ENCODE data around the gene C3orf80.

GRCh38 chr3:160213191-160213590 is 12.0 kb upstream of the C3orf80 start:
- TF ChIP-seq CTCF (IDR thresholded peaks at IDR 0.05 in 2 of 3, conservative IDR thresholded peaks at IDR 0.05 in 1 of 3; ENCODE audit: borderline replicate concordance in 1 of 3, insufficient read depth in 1 of 3, low read depth in 2 of 3, low read length in 2 of 3) (no peak), JUND (IDR thresholded peaks at IDR 0.05) (no peak), ELF1 (IDR thresholded peaks at IDR 0.05; ENCODE audit: borderline replicate concordance, low read depth) (no peak)

Measured in HCT116 (cell line).